Calu3 (cell line): ENCODE data around the gene PRSS48. TPM values are rescaled to one million over a fixed set of nuclear protein-coding genes. Genes with fewer than 3 reads are reported as not detected.

Experiments
- BruUV-seq: library from RNA; stranded (reverse); fragments of 400-500 nt; replicated peaks from 2 replicates; lab custom pipeline; 2021; lab: Mats Ljungman, UMichigan
- CTCF ChIA-PET: fragments of 300-600 bp; sonication (Branson Sonifier 250); formaldehyde crosslinking; loops from one replicate; lab custom pipeline; 2022; ENCODE audit warnings: antibody characterized with exemption; lab: Charles Lee
- DNase-seq: peaks from one replicate; pipeline ENCODE4 v3.0.0; 2022
- H3K27ac Mint-ChIP-seq: one replicate; pipeline ENCODE4 v1.8.0; 2022; ENCODE audit warnings: mixed read lengths; ENCODE audit not compliant: unreplicated experiment
- H3K27me3 Mint-ChIP-seq: one replicate; pipeline ENCODE4 v1.8.0; 2022; ENCODE audit warnings: mixed read lengths; ENCODE audit not compliant: unreplicated experiment
- H3K36me3 Mint-ChIP-seq: one replicate; pipeline ENCODE4 v1.8.0; 2022; ENCODE audit warnings: mild to moderate bottlenecking, moderate library complexity, mixed read lengths; ENCODE audit not compliant: insufficient read depth, unreplicated experiment
- H3K4me1 Mint-ChIP-seq: one replicate; pipeline ENCODE4 v1.8.0; 2022; ENCODE audit warnings: mild to moderate bottlenecking, low read depth, mixed read lengths; ENCODE audit not compliant: unreplicated experiment
- H3K4me3 Mint-ChIP-seq: one replicate; pipeline ENCODE4 v1.8.0; 2022; ENCODE audit warnings: mild to moderate bottlenecking, low read depth, moderate library complexity, mixed read lengths; ENCODE audit not compliant: unreplicated experiment
- H3K9me3 Mint-ChIP-seq: one replicate; pipeline ENCODE4 v1.8.0; 2022; ENCODE audit warnings: low read depth, mixed read lengths; ENCODE audit not compliant: unreplicated experiment
- intact Hi-C: fragments of 100-400 bp; cut with micrococcal nuclease; formaldehyde crosslinking; loops from one replicate; pipeline ENCODE4 v1.10.0; 2022; ENCODE audit not compliant: unreplicated experiment
- total RNA-seq: library from RNA; stranded (reverse); gene quantifications from 2 replicates; pipeline ENCODE4 v1.2.3, GENCODE V29; 2022
- TF ChIP-seq, protein P1 (sequence below): fragments of 200-600 bp; IDR thresholded peaks from one replicate; pipeline ENCODE4 v1.8.0; 2022; ENCODE audit warnings: antibody characterized with exemption; ENCODE audit not compliant: unreplicated experiment

PRSS48 gene
- total RNA-seq, 1 experiment from 2014 or later, result not detected

DNA sequence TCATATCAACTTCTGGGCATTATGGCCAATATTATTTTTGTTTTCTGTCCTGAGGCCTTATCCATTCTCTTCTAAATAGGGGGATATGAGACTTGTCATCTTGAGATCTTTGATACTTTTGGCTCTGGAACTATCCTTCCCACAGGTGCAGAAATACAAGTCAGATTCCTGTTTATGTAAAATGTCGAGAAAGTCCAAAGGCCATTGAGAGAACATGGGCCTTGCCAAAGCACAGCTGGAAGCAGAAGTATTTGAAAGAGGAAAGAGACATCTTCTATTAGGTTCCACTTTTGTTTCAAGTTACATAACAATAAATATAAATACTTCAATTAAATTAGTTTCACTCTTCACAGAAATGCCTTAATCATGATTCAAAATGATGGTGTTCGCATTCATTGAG lies 20.8 kb upstream of the PRSS48 start:
- Mint-ChIP-seq H3K9me3 (no peaks in the 10 kb centered on the region), H3K27me3 (no peaks in the 10 kb centered on the region), H3K27ac (no peak overlapping the region), H3K36me3 (no peaks in the 10 kb centered on the region), H3K4me3 (no peak overlapping the region), H3K4me1 (no peaks in the 10 kb centered on the region)
- TF ChIP-seq, protein P1, sequence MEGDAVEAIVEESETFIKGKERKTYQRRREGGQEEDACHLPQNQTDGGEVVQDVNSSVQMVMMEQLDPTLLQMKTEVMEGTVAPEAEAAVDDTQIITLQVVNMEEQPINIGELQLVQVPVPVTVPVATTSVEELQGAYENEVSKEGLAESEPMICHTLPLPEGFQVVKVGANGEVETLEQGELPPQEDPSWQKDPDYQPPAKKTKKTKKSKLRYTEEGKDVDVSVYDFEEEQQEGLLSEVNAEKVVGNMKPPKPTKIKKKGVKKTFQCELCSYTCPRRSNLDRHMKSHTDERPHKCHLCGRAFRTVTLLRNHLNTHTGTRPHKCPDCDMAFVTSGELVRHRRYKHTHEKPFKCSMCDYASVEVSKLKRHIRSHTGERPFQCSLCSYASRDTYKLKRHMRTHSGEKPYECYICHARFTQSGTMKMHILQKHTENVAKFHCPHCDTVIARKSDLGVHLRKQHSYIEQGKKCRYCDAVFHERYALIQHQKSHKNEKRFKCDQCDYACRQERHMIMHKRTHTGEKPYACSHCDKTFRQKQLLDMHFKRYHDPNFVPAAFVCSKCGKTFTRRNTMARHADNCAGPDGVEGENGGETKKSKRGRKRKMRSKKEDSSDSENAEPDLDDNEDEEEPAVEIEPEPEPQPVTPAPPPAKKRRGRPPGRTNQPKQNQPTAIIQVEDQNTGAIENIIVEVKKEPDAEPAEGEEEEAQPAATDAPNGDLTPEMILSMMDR, result no peak
- intact Hi-C loops, result no loop called here
- no peak for DNase-seq
- CTCF ChIA-PET, result no interaction called here
- no TSS peak for BruUV-seq

DNA sequence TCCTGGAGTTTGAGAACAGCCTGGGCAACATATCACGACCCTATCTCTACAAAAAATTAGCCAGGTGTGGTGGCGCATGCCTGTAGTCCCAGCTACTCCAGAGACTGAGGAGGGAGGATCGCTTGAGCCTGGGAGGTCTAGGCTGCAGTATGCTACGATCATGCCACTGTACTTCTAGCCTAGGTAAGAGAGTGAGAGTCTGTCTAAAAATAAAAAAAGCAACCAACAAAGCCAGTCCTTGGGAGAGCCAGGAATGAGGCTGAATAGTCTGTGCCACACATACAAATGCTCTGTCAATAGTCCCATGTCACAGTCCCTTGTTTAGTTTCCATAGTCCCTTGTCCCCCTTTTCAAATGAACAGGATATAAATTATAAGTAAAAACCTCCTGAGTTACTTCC lies 19.3 kb upstream of the PRSS48 start:
- intact Hi-C loops, result no loop called here
- CTCF ChIA-PET, result no interaction called here
- BruUV-seq, result no TSS peak
- Mint-ChIP-seq H3K36me3 (no peaks in the 10 kb centered on the region), H3K4me1 (no peaks in the 10 kb centered on the region), H3K4me3 (no peak overlapping the region), H3K27ac (no peak overlapping the region), H3K27me3 (no peaks in the 10 kb centered on the region), H3K9me3 (no peaks in the 10 kb centered on the region)
- TF ChIP-seq, protein P1, result no peak
- DNase-seq, result no peak

GRCh38 chr4:151259752-151260151 lies 17.2 kb upstream of the PRSS48 start:
- H3K4me3 Mint-ChIP-seq, result no peak overlapping the region
- DNase-seq, result no peak
- no peaks in the 10 kb centered on the region for H3K9me3 Mint-ChIP-seq
- no peaks in the 10 kb centered on the region for H3K36me3 Mint-ChIP-seq
- no TSS peak for BruUV-seq
- H3K4me1 Mint-ChIP-seq, result no peaks in the 10 kb centered on the region
- intact Hi-C loops, result no loop called here
- no peaks in the 10 kb centered on the region for H3K27me3 Mint-ChIP-seq
- no peak overlapping the region for H3K27ac Mint-ChIP-seq
- TF ChIP-seq, protein P1, result no peak
- CTCF ChIA-PET, result no interaction called here

DNA sequence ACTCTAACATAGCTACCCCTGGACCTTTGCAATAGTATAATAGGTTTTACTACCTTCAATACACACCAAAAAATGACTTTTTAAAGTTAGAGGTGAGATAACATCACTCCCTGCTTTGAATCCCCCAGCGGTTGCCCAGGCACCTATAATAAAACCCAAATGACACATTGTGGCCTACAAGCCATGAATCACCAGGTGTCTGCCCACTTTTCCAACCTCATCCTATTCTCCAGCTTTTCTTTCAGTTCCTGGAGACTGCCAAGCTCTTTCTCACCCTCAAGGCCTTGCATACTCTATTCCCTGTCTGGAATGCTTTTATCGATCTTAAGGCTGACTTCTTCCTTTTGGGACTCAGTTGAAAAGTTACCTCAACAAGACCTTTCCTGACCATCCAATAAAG lies 16.4 kb upstream of the PRSS48 start:
- Mint-ChIP-seq H3K36me3 (no peaks in the 10 kb centered on the region), H3K4me1 (no peaks in the 10 kb centered on the region), H3K27ac (no peak overlapping the region), H3K9me3 (no peaks in the 10 kb centered on the region), H3K27me3 (no peaks in the 10 kb centered on the region), H3K4me3 (no peak overlapping the region)
- TF ChIP-seq, protein P1, result no peak
- BruUV-seq, result no TSS peak
- intact Hi-C loops, result no loop called here
- no peak for DNase-seq
- CTCF ChIA-PET, result no interaction called here

GRCh38 chr4:151263455-151263854 lies 13.5 kb upstream of the PRSS48 start:
- Mint-ChIP-seq H3K4me1 (no peaks in the 10 kb centered on the region), H3K36me3 (no peaks in the 10 kb centered on the region), H3K27ac (no peak overlapping the region), H3K9me3 (no peaks in the 10 kb centered on the region), H3K27me3 (no peaks in the 10 kb centered on the region), H3K4me3 (no peak overlapping the region)
- intact Hi-C loops, result no loop called here
- no peak for DNase-seq
- no TSS peak for BruUV-seq
- CTCF ChIA-PET, result interaction anchor here (0.6 kb wide), 1 partner anchor 9 kb away, joined by 3 read pairs; no protein-coding TSS in a partner anchor
- TF ChIP-seq, protein P1, result no peak
